Measurements from ENCODE around the gene C1QL3.

DNA sequence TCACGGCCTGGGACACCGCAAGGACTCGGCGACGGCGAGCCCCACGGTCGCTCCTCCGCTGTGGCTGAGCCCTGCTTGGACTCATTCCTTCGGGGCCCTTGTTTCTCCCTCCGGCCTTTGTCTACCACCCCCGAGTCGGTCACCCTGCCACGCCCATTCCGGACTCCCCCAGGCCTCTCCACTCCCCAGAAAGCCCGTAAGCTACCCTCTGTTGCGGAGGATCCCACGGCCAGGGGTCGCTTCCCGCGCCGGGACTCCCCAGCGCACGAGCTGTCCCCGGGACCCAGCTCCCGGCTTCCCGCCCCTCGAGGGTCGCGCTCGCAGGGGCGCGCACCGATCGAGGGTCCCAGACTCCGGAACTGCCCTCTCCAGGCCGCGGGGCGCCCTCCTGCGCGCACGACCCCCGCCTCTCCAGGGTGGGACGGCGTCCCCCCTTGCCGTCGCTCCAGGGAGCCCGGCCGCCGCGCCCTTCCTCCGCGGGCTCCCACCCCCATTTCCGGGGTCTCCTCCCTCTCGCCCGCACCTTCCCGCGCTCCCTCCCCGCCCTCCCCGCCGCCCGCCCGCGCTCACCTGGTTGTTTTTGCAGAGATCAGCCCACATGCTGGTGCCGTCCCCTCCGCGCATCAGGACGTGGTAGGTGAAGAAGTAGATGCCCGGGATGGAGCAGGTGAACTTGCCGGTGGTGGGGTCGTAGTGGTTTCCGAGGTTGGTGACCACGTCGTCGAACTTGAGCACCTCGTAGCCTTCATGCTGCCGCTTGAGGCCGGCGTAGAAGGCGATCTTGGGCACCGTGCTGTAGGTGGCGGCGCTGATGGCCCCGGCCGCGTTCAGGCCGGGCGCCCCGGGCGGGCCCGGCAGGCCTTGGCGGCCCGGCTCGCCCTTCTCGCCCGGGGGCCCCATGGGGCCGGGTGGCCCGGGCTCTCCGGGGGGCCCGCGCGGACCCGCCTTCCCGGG, 1.5 kb downstream of the C1QL3 start:
- TF ChIP-seq, protein P1, sequence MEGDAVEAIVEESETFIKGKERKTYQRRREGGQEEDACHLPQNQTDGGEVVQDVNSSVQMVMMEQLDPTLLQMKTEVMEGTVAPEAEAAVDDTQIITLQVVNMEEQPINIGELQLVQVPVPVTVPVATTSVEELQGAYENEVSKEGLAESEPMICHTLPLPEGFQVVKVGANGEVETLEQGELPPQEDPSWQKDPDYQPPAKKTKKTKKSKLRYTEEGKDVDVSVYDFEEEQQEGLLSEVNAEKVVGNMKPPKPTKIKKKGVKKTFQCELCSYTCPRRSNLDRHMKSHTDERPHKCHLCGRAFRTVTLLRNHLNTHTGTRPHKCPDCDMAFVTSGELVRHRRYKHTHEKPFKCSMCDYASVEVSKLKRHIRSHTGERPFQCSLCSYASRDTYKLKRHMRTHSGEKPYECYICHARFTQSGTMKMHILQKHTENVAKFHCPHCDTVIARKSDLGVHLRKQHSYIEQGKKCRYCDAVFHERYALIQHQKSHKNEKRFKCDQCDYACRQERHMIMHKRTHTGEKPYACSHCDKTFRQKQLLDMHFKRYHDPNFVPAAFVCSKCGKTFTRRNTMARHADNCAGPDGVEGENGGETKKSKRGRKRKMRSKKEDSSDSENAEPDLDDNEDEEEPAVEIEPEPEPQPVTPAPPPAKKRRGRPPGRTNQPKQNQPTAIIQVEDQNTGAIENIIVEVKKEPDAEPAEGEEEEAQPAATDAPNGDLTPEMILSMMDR (conservative IDR thresholded peaks at IDR 0.05; ENCODE audit: low read depth, low read length) = no peak
- TF ChIP-seq EZH2 (IDR thresholded peaks at IDR 0.05; ENCODE audit: borderline replicate concordance, low read depth, low read length, poor library complexity, severe bottlenecking) = peak; percentile 20

Data from A673 (cell line).